SK-N-MC (cell line): ENCODE results near the gene ARTN.

ENCODE experiments used
- DNase-seq: peaks from one replicate; pipeline ENCODE4 v3.0.0-alpha.2; 2011; ENCODE audit warnings: low read depth, low spot score
- H3K27ac ChIP-seq: fragments of 200-600 bp; sonication (generic); 2 replicates; pipeline ENCODE4 v1.5.1; 2016; ENCODE audit warnings: mixed run types
- H3K36me3 ChIP-seq: fragments of 200-600 bp; sonication (generic); 2 replicates; pipeline ENCODE4 v1.6.1; 2017; ENCODE audit warnings: antibody characterized with exemption, low read length, mixed read lengths; ENCODE audit not compliant: insufficient read depth
- H3K4me3 ChIP-seq: fragments of 200-600 bp; sonication (generic); 2 replicates; pipeline ENCODE4 v1.5.1; 2016
- H3K9ac ChIP-seq: fragments of 200-600 bp; sonication (generic); 2 replicates; pipeline ENCODE4 v1.8.0; 2017; ENCODE audit warnings: mixed run types, mixed read lengths; ENCODE audit not compliant: insufficient read length
- H3K9me3 ChIP-seq: fragments of 200-600 bp; sonication (generic); 2 replicates; pipeline ENCODE4 v1.6.1; 2017; ENCODE audit warnings: low read depth, mild to moderate bottlenecking, antibody characterized with exemption, low read length, moderate library complexity, mixed read lengths
- EZH2 ChIP-seq: fragments of 200-600 bp; sonication (generic); IDR thresholded peaks from one replicate; pipeline ENCODE4 v1.6.1; 2017; ENCODE audit warnings: antibody characterized with exemption
- FOXP2 ChIP-seq: optimal IDR thresholded peaks from 2 replicates; pipeline ENCODE3; 2011; ENCODE audit warnings: mild to moderate bottlenecking, moderate library complexity; ENCODE audit not compliant: insufficient read depth; ENCODE audit errors: extremely low read length, control extremely low read depth
- POLR2AphosphoS5 ChIP-seq: IDR thresholded peaks from 2 replicates; pipeline ENCODE4 v1.6.1; 2012; ENCODE audit warnings: mild to moderate bottlenecking, low read depth, low read length, borderline replicate concordance

Gene ARTN

DNA sequence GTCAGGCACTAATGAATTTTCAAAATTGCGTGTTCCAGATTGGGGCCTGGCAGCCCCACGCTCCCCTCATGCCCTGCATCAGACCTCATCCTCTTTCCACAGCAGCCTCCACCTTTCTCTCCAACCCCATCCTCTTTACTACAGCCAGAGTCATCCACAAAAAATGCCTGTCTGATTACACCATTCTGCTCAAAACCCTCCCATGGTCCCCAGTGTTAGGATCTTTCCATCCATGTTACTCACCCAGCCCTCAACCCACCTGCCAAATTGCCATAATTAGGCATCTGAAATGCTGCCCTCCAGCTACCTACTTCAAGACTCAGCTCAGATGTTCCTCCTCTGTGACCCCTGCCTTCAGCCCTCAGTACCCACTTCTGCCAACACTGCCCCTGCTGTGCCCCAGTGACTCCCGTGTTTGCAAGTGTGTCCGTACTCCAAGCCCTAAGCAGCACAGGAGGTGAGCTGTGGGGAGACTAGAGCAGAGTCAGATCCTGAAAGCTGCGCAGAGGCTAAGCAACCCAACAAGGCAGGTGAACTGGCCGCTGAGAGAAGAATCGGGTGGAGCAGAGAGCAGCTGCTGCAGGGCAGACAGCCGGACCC, 715 bp upstream of the ARTN start:
- no peak for TF ChIP-seq POLR2AphosphoS5
- no peak for TF ChIP-seq FOXP2
- no peak for TF ChIP-seq EZH2
- H3K9me3 ChIP-seq, result no peaks in the 10 kb centered on the region
- H3K36me3 ChIP-seq, result peaks cover 8% of the 10 kb centered on the region
- H3K27ac ChIP-seq, result peak overlapping the region; percentile 32; the same call in 1 of the 2 replicates
- no peak for DNase-seq
- H3K9ac ChIP-seq, result peak overlapping the region; percentile 73
- peak overlapping the region; percentile 80 for H3K4me3 ChIP-seq

GRCh38 chr1:43934101-43934985, 742 bp downstream of the ARTN start:
- TF ChIP-seq POLR2AphosphoS5, result no peak
- TF ChIP-seq FOXP2, result no peak
- no peak for TF ChIP-seq EZH2
- Histone ChIP-seq H3K4me3 (peak overlapping the region; percentile 80), H3K36me3 (peaks cover 8% of the 10 kb centered on the region), H3K27ac (peak overlapping the region; percentile 32), H3K9me3 (no peaks in the 10 kb centered on the region), H3K9ac (peak overlapping the region; percentile 73)
- no peak for DNase-seq

GRCh38 chr1:43934986-43935324, 1.4 kb downstream of the ARTN start:
- Histone ChIP-seq H3K9me3 (no peaks in the 10 kb centered on the region), H3K9ac (peak overlapping the region; percentile 39), H3K36me3 (peaks cover 8% of the 10 kb centered on the region), H3K4me3 (peak overlapping the region; percentile 80), H3K27ac (no peak overlapping the region)
- no peak for TF ChIP-seq POLR2AphosphoS5
- no peak for TF ChIP-seq FOXP2
- TF ChIP-seq EZH2, result no peak
- DNase-seq, result no peak

GRCh38 chr1:43935711-43936427, 2.3 kb downstream of the ARTN start:
- TF ChIP-seq POLR2AphosphoS5 (no peak), EZH2 (no peak), FOXP2 (no peak)
- no peak for DNase-seq
- Histone ChIP-seq H3K9ac (peak overlapping the region; percentile 39), H3K36me3 (peaks cover 8% of the 10 kb centered on the region), H3K27ac (no peak overlapping the region), H3K9me3 (no peaks in the 10 kb centered on the region), H3K4me3 (peak overlapping the region; percentile 80)

DNA sequence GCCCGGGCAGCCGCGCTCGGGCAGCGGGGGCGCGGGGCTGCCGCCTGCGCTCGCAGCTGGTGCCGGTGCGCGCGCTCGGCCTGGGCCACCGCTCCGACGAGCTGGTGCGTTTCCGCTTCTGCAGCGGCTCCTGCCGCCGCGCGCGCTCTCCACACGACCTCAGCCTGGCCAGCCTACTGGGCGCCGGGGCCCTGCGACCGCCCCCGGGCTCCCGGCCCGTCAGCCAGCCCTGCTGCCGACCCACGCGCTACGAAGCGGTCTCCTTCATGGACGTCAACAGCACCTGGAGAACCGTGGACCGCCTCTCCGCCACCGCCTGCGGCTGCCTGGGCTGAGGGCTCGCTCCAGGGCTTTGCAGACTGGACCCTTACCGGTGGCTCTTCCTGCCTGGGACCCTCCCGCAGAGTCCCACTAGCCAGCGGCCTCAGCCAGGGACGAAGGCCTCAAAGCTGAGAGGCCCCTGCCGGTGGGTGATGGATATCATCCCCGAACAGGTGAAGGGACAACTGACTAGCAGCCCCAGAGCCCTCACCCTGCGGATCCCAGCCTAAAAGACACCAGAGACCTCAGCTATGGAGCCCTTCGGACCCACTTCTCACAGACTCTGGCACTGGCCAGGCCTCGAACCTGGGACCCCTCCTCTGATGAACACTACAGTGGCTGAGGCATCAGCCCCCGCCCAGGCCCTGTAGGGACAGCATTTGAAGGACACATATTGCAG, 3.0 kb downstream of the ARTN start:
- no peaks in the 10 kb centered on the region for H3K9me3 ChIP-seq
- peaks cover 8% of the 10 kb centered on the region for H3K36me3 ChIP-seq
- H3K27ac ChIP-seq, result peak overlapping the region; percentile 28; the same call in 1 of the 2 replicates
- no peak for DNase-seq
- H3K9ac ChIP-seq, result peak overlapping the region; percentile 5
- TF ChIP-seq POLR2AphosphoS5, result no peak; the same call in 1 of the 2 replicates
- TF ChIP-seq FOXP2, result no peak
- TF ChIP-seq EZH2, result no peak
- no peak overlapping the region for H3K4me3 ChIP-seq

- no peak overlapping the region for H3K4me3 ChIP-seq
- peak overlapping the region; percentile 28 for H3K27ac ChIP-seq
- H3K9me3 ChIP-seq, result no peaks in the 10 kb centered on the region
- peak overlapping the region; percentile 5 for H3K9ac ChIP-seq
- TF ChIP-seq POLR2AphosphoS5, result no peak
- no peak for TF ChIP-seq EZH2
- no peak for TF ChIP-seq FOXP2
- peaks cover 8% of the 10 kb centered on the region for H3K36me3 ChIP-seq
- no peak for DNase-seq
Observed at GRCh38 chr1:43937179-43937865, 3.7 kb downstream of the ARTN start.

GRCh38 chr1:43938383-43938782, 4.8 kb downstream of the ARTN start:
- Histone ChIP-seq H3K27ac (peak overlapping the region; percentile 58; the same call in 1 of the 2 replicates), H3K4me3 (no peak overlapping the region), H3K9me3 (no peaks in the 10 kb centered on the region), H3K36me3 (peaks cover 8% of the 10 kb centered on the region), H3K9ac (no peak overlapping the region)
- DNase-seq, result no peak
- no peak for TF ChIP-seq EZH2
